ENCODE measurements around the gene TMEM215. TPM values are rescaled to one million over a fixed set of nuclear protein-coding genes. Genes with fewer than 3 reads are reported as not detected.

TMEM215 gene
- total RNA-seq, 1 donor from 2014 or later: 0.75 TPM

Other genes starting within 250 kb of the TMEM215 start
- 0.32 TPM for gene SMIM27, start 231.2 kb upstream of the TMEM215 start, total RNA-seq
- gene TOPORS, start 231.0 kb upstream of the TMEM215 start, total RNA-seq: 5.2 TPM
- 22.2 TPM for gene NDUFB6, start 210.4 kb upstream of the TMEM215 start, total RNA-seq
- not detected for gene TAF1L, start 147.9 kb upstream of the TMEM215 start, total RNA-seq
- gene APTX, start 218.1 kb downstream of the TMEM215 start, total RNA-seq: 7.0 TPM
- 53.6 TPM for gene DNAJA1, start 241.7 kb downstream of the TMEM215 start, total RNA-seq